ENCODE measurements around the gene ANKUB1.

Gene ANKUB1

DNA sequence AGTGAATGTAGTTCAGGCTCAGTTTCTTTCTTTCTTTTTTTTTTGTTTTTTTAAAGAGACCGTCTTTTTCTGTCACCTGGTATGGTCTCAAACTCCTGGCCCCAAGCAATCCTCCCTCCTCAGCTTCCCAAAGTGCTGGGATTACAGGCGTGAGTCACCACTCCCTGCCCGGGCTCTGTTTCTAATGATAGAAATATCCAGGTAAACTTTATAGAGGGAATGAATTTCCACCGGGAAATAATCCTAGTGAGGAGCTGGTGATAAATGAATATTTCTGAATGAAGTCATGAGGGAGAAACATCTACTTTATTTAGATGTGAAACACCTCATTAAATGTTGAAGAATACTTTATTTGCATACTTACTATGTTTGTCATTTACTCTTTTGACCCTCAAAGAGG, 27.8 kb upstream of the ANKUB1 start:
- Histone ChIP-seq H3K9ac (ENCODE audit: low read length) (no peak overlapping the region), H3K27ac (ENCODE audit: low read depth, low read length) (no peak overlapping the region), H3K9me3 (ENCODE audit: low read length) (no peaks in the 10 kb centered on the region), H3K4me3 (ENCODE audit: low read depth in 1 of 2, low read length in 2 of 2) (no peak overlapping the region), H3K4me1 (ENCODE audit: insufficient read depth, low read length) (peaks cover 28% of the 10 kb centered on the region), H3K36me3 (ENCODE audit: insufficient read depth, low read length) (no peaks in the 10 kb centered on the region), H3K27me3 (ENCODE audit: control insufficient read depth in 1 of 2, insufficient read depth in 2 of 2, low read length in 2 of 2) (no peaks in the 10 kb centered on the region)

DNA sequence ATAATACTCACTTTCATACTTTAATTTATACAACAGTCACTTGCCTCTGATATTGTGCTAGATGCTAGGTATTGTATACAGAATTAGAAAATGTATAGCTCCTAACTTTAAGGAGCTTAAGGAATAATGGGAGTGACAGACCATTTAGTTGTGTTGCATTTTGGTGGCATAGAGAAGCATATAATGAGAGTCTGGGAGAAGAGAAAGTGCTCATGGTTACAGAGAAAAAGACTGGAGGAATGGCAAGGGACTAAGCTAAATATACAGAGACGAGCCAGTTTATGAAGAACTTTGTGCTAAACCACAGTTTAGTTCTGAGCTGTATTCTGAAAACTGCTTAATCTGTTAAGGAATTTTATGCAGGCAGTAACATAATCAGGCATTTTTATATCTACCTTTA, 27.1 kb upstream of the ANKUB1 start:
- Histone ChIP-seq H3K4me1 (ENCODE audit: insufficient read depth, low read length) (peaks cover 36% of the 10 kb centered on the region), H3K27me3 (ENCODE audit: control insufficient read depth in 1 of 2, insufficient read depth in 2 of 2, low read length in 2 of 2) (no peaks in the 10 kb centered on the region), H3K27ac (ENCODE audit: low read depth, low read length) (no peak overlapping the region), H3K9ac (ENCODE audit: low read length) (no peak overlapping the region), H3K36me3 (ENCODE audit: insufficient read depth, low read length) (no peaks in the 10 kb centered on the region), H3K4me3 (ENCODE audit: low read depth in 1 of 2, low read length in 2 of 2) (no peak overlapping the region), H3K9me3 (ENCODE audit: low read length) (no peaks in the 10 kb centered on the region)

DNA sequence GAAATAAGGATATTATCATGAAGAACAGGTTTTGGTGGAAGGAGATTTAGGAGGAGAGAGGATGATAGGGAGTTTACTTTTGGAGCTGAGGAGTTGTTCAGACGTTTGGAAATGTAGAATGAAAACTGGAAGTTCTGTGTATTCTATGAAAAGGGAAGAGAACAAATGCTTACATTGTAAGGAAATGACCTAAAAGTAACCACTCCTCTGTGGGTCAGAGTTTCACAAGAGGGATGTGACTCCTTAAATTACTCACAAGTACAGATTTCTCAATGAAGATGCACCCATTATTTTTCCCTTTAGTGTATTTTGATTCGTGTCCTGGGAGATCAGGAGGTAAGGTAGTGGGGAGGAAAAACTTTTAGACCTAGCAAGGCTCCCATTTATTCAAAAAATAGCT, 24.6 kb upstream of the ANKUB1 start:
- Histone ChIP-seq H3K27ac (ENCODE audit: low read depth, low read length) (peak overlapping the region; percentile 10), H3K4me1 (ENCODE audit: insufficient read depth, low read length) (peaks cover 42% of the 10 kb centered on the region), H3K36me3 (ENCODE audit: insufficient read depth, low read length) (no peaks in the 10 kb centered on the region), H3K4me3 (ENCODE audit: low read depth in 1 of 2, low read length in 2 of 2) (no peak overlapping the region), H3K9me3 (ENCODE audit: low read length) (no peaks in the 10 kb centered on the region), H3K27me3 (ENCODE audit: control insufficient read depth in 1 of 2, insufficient read depth in 2 of 2, low read length in 2 of 2) (no peaks in the 10 kb centered on the region), H3K9ac (ENCODE audit: low read length) (no peak overlapping the region)

DNA sequence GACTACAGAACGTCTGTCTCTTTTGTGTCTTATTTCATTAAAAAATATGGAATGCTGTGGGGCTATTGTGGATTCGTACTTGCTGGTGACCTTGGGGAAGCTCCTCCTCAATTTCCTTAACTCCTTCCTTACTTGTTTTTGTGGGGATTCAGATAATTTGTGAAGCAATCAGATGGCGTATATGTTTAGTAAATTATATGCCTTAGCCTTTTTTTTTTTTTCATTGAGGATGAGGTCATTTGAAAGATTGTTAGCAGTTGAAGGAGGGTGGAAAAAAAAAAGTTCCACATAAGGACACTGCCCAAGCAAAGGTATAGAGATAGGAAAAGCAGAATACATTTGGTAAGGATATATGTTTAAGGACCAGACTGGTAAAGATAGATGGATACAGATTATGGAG, 24.0 kb upstream of the ANKUB1 start:
- Histone ChIP-seq H3K36me3 (ENCODE audit: insufficient read depth, low read length) (no peaks in the 10 kb centered on the region), H3K9ac (ENCODE audit: low read length) (no peak overlapping the region), H3K9me3 (ENCODE audit: low read length) (no peaks in the 10 kb centered on the region), H3K4me3 (ENCODE audit: low read depth in 1 of 2, low read length in 2 of 2) (no peak overlapping the region), H3K4me1 (ENCODE audit: insufficient read depth, low read length) (peaks cover 44% of the 10 kb centered on the region), H3K27me3 (ENCODE audit: control insufficient read depth in 1 of 2, insufficient read depth in 2 of 2, low read length in 2 of 2) (no peaks in the 10 kb centered on the region), H3K27ac (ENCODE audit: low read depth, low read length) (peak overlapping the region; percentile 21)

DNA sequence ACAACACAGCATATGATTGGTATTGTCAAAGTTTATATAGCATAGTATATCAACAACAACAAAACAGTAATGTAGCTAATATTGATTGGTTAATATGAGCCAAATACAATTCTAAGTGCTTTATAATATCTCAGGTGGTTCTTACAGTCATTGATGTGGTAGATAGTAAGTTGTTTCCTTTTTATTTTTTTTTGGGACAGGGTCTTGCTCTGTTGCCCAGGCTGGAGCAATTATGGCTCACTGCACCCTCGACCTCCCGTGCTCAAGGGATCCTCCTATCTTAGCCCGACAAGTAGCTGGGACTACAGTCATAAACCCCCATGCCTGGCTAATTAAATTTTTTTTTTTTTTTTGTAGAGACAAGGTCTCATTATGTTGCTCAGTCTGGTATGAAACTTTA, 23.4 kb upstream of the ANKUB1 start:
- H3K4me1 ChIP-seq (ENCODE audit: insufficient read depth, low read length) = peaks cover 44% of the 10 kb centered on the region
- H3K4me3 ChIP-seq (ENCODE audit: low read depth in 1 of 2, low read length in 2 of 2) = no peak overlapping the region

DNA sequence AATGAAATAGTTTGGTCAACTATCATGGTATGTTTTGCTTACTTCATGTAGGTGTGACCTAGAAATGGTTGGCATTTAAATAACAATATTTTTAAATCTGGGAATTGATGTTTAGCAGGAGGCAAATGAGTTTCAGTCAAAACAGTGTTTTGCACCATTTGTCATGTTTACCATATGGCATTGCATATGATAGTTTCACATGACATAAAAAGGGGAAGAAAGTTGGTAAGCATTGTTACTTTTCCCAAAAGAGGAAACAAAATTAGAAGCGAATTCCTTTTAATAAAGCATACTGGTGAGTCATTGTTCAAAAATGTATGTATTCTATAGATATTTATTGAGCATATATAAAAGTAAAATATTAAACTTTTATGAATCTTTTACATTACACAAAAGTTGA, 23.0 kb upstream of the ANKUB1 start:
- Histone ChIP-seq H3K9ac (ENCODE audit: low read length) (no peak overlapping the region), H3K27ac (ENCODE audit: low read depth, low read length) (peak overlapping the region; percentile 19)

More for the DNA sequence above, 23.4 kb upstream of the ANKUB1 start:
- H3K27me3 ChIP-seq (ENCODE audit: control insufficient read depth in 1 of 2, insufficient read depth in 2 of 2, low read length in 2 of 2) = no peaks in the 10 kb centered on the region
- no peaks in the 10 kb centered on the region for H3K9me3 ChIP-seq (ENCODE audit: low read length)
- H3K9ac ChIP-seq (ENCODE audit: low read length) = no peak overlapping the region
- H3K27ac ChIP-seq (ENCODE audit: low read depth, low read length) = no peak overlapping the region
- H3K36me3 ChIP-seq (ENCODE audit: insufficient read depth, low read length) = no peaks in the 10 kb centered on the region

DNA sequence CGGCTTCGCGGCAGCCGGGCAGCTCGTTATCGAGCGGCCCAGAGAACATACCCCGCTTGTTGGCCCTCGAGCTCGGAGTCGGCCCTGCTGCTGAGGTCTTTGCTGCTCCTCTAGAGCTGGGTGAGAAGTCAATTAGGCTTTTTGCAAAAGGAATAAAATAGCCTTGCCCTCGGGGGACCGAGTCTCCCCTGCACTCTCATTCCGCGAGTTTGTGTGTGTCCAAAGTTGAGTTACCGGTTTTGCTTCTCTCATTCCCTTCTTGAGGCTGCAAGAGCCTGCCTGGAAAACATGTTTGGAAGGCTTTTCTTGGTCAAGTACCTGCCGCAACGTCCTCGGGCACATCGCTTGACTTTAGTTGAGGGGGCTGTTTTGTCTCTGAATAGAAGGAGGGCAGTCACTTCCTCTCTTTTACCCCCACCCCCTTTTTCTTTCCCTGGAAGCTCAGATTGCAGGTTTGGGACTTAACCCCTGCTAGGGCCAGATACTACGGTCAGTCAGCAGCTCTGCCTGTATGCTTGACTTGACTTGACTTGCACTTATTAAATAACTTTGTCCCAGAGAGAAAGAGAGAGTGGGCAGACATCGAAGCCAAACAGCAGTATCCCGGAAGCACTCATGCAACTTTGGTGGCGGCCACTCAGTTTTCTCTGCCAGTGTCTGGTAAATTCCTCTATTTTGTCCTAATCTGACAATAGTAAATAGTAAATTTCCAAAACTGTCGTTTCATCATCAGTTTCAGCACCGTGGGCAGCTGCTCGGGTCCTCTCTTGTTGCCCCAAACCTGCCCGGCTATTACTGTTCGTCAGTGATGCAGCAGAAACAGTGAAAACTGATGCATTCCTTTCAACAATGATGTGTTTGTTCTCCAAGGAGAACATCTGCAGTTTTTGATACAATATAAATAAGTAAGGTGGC, 21.3 kb upstream of the ANKUB1 start:
- H3K4me1 ChIP-seq (ENCODE audit: insufficient read depth, low read length) = peaks cover 44% of the 10 kb centered on the region
- H3K27ac ChIP-seq (ENCODE audit: low read depth, low read length) = peak overlapping the region; percentile 97
- H3K4me3 ChIP-seq (ENCODE audit: low read depth in 1 of 2, low read length in 2 of 2) = peak overlapping the region; percentile 82 to 90

More for the DNA sequence above, 23.0 kb upstream of the ANKUB1 start:
- H3K4me3 ChIP-seq (ENCODE audit: low read depth in 1 of 2, low read length in 2 of 2) = peak overlapping the region in 1 of 2 donors; percentile 90
- H3K9me3 ChIP-seq (ENCODE audit: low read length) = no peaks in the 10 kb centered on the region
- peaks cover 44% of the 10 kb centered on the region for H3K4me1 ChIP-seq (ENCODE audit: insufficient read depth, low read length)
- H3K36me3 ChIP-seq (ENCODE audit: insufficient read depth, low read length) = no peaks in the 10 kb centered on the region
- H3K27me3 ChIP-seq (ENCODE audit: control insufficient read depth in 1 of 2, insufficient read depth in 2 of 2, low read length in 2 of 2) = no peaks in the 10 kb centered on the region

DNA sequence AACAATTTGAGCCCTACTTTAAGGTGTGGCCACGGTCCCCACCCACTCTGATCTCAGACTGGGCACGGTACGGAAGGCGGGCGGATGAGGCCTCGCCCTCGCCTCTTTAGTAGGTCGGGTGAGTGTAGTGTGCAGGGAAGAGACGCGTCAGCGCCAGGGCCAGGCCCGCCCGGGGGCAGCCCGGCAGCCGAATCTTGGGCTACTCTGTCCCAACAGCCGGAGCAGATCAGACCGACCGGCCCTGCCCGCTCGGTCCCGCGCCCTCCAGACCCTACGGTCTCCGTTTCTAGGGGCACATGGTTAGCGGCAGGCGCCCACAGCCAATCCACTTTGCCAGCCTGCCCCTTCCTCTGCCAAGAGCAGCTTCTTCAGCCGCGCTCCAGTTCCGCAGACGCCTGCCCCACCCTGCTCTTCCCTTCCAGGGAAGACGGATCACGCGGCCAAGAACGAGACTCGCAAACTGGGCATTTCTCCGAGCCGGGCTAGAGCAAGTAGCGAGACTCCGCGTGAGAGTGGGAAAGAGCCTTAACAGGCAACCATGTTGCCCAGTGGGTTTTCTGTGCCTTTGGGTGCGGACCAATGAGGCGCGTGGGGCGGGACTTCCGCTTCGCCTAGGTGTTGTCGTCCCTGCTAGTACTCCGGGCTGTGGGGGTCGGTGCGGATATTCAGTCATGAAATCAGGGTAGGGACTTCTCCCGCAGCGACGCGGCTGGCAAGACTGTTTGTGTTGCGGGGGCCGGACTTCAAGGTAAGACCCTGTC, 20.4 kb upstream of the ANKUB1 start, which contains the start of gene RNF13:
Gene RNF13 (plus strand): TSS at position 610 of the 761 bp plus-strand sequence. CDS start 32,812 bp downstream, outside the sequence.
- Histone ChIP-seq H3K4me3 (ENCODE audit: low read depth in 1 of 2, low read length in 2 of 2) (peak within 1 kb of the TSS; percentile 82 to 90), H3K36me3 (ENCODE audit: insufficient read depth, low read length) (no peaks in the 10 kb centered on the region), H3K27ac (ENCODE audit: low read depth, low read length) (peak within 1 kb of the TSS; percentile 97), H3K4me1 (ENCODE audit: insufficient read depth, low read length) (peaks cover 40% of the 10 kb centered on the region), H3K27me3 (ENCODE audit: control insufficient read depth in 1 of 2, insufficient read depth in 2 of 2, low read length in 2 of 2) (no peaks in the 10 kb centered on the region), H3K9me3 (ENCODE audit: low read length) (no peaks in the 10 kb centered on the region), H3K9ac (ENCODE audit: low read length) (peak within 1 kb of the TSS; percentile 84)

More for the DNA sequence above, 21.3 kb upstream of the ANKUB1 start:
- H3K36me3 ChIP-seq (ENCODE audit: insufficient read depth, low read length) = no peaks in the 10 kb centered on the region
- no peaks in the 10 kb centered on the region for H3K9me3 ChIP-seq (ENCODE audit: low read length)
- peak overlapping the region; percentile 84 for H3K9ac ChIP-seq (ENCODE audit: low read length)
- no peaks in the 10 kb centered on the region for H3K27me3 ChIP-seq (ENCODE audit: control insufficient read depth in 1 of 2, insufficient read depth in 2 of 2, low read length in 2 of 2)

DNA sequence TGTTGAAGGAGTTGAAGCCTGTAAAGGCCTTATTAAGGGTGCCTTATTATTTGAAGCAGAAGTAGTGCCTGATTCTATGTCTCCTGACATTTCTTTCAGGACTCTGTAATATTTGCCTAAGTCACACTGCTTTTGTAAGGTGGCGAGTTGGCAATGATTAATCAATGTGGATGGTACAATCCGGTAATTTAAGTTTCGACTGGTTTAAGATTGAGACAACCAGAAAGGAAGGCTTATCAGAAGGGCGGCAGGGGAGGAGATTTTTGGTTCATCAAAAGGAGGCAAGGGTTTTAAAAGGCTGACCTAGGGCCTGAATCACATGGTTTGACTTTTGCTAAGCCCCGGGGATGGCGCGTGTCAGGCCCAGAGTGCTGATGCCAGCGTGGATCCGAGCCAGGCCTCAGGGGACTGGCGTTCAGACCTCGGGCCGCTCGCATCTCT, 19.8 kb upstream of the ANKUB1 start:
- H3K9ac ChIP-seq (ENCODE audit: low read length) = peak overlapping the region; percentile 84
- H3K27ac ChIP-seq (ENCODE audit: low read depth, low read length) = peak overlapping the region; percentile 93
- H3K4me1 ChIP-seq (ENCODE audit: insufficient read depth, low read length) = peaks cover 34% of the 10 kb centered on the region

DNA sequence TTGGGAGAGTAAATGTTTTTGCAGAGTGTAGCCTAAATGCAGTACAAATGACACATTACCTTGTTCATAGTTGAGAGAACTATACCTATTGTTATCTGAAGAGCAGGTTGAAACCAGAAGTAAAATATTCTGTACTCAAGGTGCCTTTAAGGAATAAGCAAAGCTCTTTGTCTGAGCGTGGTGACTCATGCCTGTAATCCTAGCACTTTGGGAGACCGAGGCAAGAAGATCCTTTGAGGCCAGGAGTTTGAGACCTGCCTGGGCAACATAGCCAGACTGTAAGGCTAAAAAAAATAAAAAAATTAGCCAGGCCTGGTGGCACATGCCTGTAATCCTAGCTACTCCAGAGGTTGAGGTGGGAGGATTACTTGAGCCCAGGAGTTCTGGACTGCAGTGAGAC, 18.5 kb upstream of the ANKUB1 start:
- no peaks in the 10 kb centered on the region for H3K36me3 ChIP-seq (ENCODE audit: insufficient read depth, low read length)
- H3K4me3 ChIP-seq (ENCODE audit: low read depth in 1 of 2, low read length in 2 of 2) = no peak overlapping the region
- no peak overlapping the region for H3K27ac ChIP-seq (ENCODE audit: low read depth, low read length)

More for the DNA sequence above, 19.8 kb upstream of the ANKUB1 start:
- Histone ChIP-seq H3K27me3 (ENCODE audit: control insufficient read depth in 1 of 2, insufficient read depth in 2 of 2, low read length in 2 of 2) (no peaks in the 10 kb centered on the region), H3K9me3 (ENCODE audit: low read length) (no peaks in the 10 kb centered on the region), H3K4me3 (ENCODE audit: low read depth in 1 of 2, low read length in 2 of 2) (peak overlapping the region; percentile 82 to 90), H3K36me3 (ENCODE audit: insufficient read depth, low read length) (no peaks in the 10 kb centered on the region)

DNA sequence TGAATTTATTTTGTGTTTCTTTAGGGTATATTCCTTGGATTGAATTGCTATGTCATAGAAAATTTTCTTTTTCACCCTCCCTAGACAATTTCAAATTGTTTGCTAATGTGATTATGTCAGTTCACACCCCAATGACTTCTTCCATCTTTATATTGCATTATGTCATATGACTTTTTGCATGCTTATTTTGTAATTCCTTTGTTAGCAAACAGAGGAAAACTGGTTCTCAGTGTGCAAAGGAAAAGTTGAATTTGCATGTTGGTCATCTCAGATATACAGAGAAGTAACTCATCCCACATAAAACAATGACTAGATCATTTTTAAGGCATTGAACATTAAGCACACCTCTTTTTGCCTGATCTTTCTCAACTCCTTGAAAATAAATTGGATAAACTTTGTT, 17.3 kb upstream of the ANKUB1 start:
- H3K27ac ChIP-seq (ENCODE audit: low read depth, low read length) = no peak overlapping the region
- H3K9me3 ChIP-seq (ENCODE audit: low read length) = no peaks in the 10 kb centered on the region
- H3K4me3 ChIP-seq (ENCODE audit: low read depth in 1 of 2, low read length in 2 of 2) = no peak overlapping the region
- H3K36me3 ChIP-seq (ENCODE audit: insufficient read depth, low read length) = no peaks in the 10 kb centered on the region
- peaks cover 11% of the 10 kb centered on the region for H3K4me1 ChIP-seq (ENCODE audit: insufficient read depth, low read length)
- no peak overlapping the region for H3K9ac ChIP-seq (ENCODE audit: low read length)
- H3K27me3 ChIP-seq (ENCODE audit: control insufficient read depth in 1 of 2, insufficient read depth in 2 of 2, low read length in 2 of 2) = no peaks in the 10 kb centered on the region

More for the DNA sequence above, 18.5 kb upstream of the ANKUB1 start:
- Histone ChIP-seq H3K9ac (ENCODE audit: low read length) (no peak overlapping the region), H3K9me3 (ENCODE audit: low read length) (no peaks in the 10 kb centered on the region), H3K27me3 (ENCODE audit: control insufficient read depth in 1 of 2, insufficient read depth in 2 of 2, low read length in 2 of 2) (no peaks in the 10 kb centered on the region), H3K4me1 (ENCODE audit: insufficient read depth, low read length) (peaks cover 21% of the 10 kb centered on the region)
